ENCODE data around the gene TBC1D12. TPM values are rescaled to one million over a fixed set of nuclear protein-coding genes. Genes with fewer than 3 reads are reported as not detected.

The TBC1D12 gene
- total RNA-seq, 1 donor from 2014 or later, result 6.9 TPM

DNA sequence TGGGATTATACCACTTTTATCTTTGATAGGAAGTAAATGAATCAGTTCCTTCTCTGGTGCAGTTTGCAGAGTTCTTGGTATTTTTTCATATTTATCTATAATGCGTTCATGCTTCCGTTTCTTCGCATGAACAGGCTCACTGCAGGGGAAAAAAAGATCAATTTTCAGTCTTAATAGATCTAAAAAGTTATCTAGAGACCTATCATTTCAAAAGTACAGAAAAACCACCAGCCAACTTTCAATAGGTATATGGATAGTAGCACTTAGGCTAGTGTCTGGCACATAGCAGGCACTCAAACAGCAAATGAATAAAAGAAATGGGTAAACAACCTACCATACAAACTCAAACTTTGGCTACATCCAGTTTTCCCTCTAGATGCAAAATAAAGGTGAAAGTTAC, 45.1 kb upstream of the TBC1D12 start:
- H3K36me3 Mint-ChIP-seq, result peaks cover 18% of the 10 kb centered on the region
- Histone ChIP-seq H2AFZ (replicated peaks) (no peak overlapping the region), H4K20me1 (ENCODE audit: low read depth) (no peaks in the 10 kb centered on the region), H3K27ac (no peak overlapping the region), H3K79me2 (ENCODE audit: low read depth) (peaks cover 26% of the 10 kb centered on the region), H3K36me3 (peaks cover 32% of the 10 kb centered on the region), H3K4me1 (peaks cover 7% of the 10 kb centered on the region), H3K27me3 (no peaks in the 10 kb centered on the region), H3K4me2 (no peak overlapping the region), H3F3A (ENCODE audit: low read depth) (no peaks in the 10 kb centered on the region), H3K9ac (no peak overlapping the region), H3K4me3 (no peak overlapping the region), H3K9me3 (ENCODE audit: low read depth) (no peaks in the 10 kb centered on the region)
- TF ChIP-seq, protein P1, sequence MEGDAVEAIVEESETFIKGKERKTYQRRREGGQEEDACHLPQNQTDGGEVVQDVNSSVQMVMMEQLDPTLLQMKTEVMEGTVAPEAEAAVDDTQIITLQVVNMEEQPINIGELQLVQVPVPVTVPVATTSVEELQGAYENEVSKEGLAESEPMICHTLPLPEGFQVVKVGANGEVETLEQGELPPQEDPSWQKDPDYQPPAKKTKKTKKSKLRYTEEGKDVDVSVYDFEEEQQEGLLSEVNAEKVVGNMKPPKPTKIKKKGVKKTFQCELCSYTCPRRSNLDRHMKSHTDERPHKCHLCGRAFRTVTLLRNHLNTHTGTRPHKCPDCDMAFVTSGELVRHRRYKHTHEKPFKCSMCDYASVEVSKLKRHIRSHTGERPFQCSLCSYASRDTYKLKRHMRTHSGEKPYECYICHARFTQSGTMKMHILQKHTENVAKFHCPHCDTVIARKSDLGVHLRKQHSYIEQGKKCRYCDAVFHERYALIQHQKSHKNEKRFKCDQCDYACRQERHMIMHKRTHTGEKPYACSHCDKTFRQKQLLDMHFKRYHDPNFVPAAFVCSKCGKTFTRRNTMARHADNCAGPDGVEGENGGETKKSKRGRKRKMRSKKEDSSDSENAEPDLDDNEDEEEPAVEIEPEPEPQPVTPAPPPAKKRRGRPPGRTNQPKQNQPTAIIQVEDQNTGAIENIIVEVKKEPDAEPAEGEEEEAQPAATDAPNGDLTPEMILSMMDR (IDR thresholded peaks at IDR 0.05), result no peak
- TF ChIP-seq EZH2phosphoT487 (IDR thresholded peaks at IDR 0.05) (no peak), EZH2 (IDR thresholded peaks at IDR 0.05) (no peak)
- DNase-seq (ENCODE audit: low spot score), result no peak
- no peaks in the 10 kb centered on the region for H3K27me3 Mint-ChIP-seq (ENCODE audit: insufficient read depth, low read depth)
- H3K9me3 Mint-ChIP-seq, result no peaks in the 10 kb centered on the region
- no peak overlapping the region for H3K4me3 Mint-ChIP-seq
- H3K4me1 Mint-ChIP-seq, result peaks cover 14% of the 10 kb centered on the region
- no peak overlapping the region for H3K27ac Mint-ChIP-seq

DNA sequence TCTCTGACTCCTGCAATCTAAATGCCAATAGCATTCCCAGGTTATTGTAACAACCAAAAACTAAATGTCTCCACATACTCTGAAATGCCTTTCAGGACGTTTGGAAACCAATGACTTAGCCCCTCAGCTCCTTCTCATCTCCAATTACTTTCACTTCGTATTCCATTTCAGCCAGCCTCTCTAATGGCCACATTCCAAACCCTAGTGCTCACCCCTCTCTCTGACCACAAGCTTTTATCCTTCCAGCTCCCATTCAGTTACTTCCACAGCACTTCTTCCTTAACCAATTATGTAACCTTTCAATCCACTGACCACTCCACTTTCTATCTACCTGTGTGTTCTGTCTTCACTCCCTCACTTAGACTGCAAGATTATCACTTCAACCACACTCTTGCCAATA, 43.9 kb upstream of the TBC1D12 start:
- H3K9me3 Mint-ChIP-seq, result peaks cover 2% of the 10 kb centered on the region
- DNase-seq (ENCODE audit: low spot score), result no peak
- H3K36me3 Mint-ChIP-seq, result peaks cover 18% of the 10 kb centered on the region
- H3K27ac ChIP-seq, result no peak overlapping the region
- H3K27ac Mint-ChIP-seq, result no peak overlapping the region
- H3K4me2 ChIP-seq, result no peak overlapping the region
- H3K4me1 ChIP-seq, result peaks cover 7% of the 10 kb centered on the region
- H3K4me3 ChIP-seq, result no peak overlapping the region
- peaks cover 30% of the 10 kb centered on the region for H3K79me2 ChIP-seq (ENCODE audit: low read depth)
- H3K27me3 ChIP-seq, result peaks cover 5% of the 10 kb centered on the region
- H3K9ac ChIP-seq, result no peak overlapping the region
- no peak overlapping the region for H3K4me3 Mint-ChIP-seq
- peaks cover 32% of the 10 kb centered on the region for H3K36me3 ChIP-seq
- no peaks in the 10 kb centered on the region for H3F3A ChIP-seq (ENCODE audit: low read depth)
- peaks cover 2% of the 10 kb centered on the region for H3K27me3 Mint-ChIP-seq (ENCODE audit: insufficient read depth, low read depth)
- H3K4me1 Mint-ChIP-seq, result peaks cover 18% of the 10 kb centered on the region
- no peaks in the 10 kb centered on the region for H3K9me3 ChIP-seq (ENCODE audit: low read depth)
- no peaks in the 10 kb centered on the region for H4K20me1 ChIP-seq (ENCODE audit: low read depth)
- TF ChIP-seq EZH2phosphoT487 (IDR thresholded peaks at IDR 0.05), result no peak
- no peak for TF ChIP-seq EZH2 (IDR thresholded peaks at IDR 0.05)
- no peak overlapping the region for H2AFZ ChIP-seq (replicated peaks)

DNA sequence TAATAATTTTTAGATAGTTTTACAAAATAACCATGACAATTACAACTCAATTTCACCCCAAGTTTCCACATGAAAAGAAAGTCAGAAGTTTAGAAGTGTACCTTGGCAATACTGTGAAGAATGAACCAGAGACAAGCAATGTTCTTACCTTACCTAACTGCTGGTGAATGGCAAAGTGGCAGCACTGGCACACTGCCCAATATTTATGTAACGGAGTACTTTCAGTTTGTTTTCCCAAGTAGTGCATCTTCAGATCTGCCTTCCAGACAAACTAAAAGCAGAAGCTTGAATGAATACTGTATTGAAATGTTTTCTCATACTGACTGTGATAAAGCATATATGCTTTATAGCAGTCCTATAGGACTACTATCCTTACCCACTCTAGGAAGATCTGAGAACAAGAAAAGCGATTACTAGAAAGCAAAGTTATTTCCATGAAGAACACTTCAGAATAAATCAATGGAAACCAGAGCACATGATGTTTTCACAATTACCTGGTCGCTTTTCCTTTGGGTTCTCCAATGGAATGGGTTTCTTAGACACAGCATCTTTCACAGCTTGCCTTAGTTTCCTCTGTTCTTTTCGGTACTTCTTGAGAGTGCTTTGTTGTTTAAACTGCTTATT, 41.1 kb upstream of the TBC1D12 start:
- H3K9ac ChIP-seq, result peak overlapping the region; percentile 14
- peaks cover 20% of the 10 kb centered on the region for H3K36me3 ChIP-seq
- peaks cover 9% of the 10 kb centered on the region for H3K27me3 Mint-ChIP-seq (ENCODE audit: insufficient read depth, low read depth)
- H3K4me1 ChIP-seq, result peaks cover 7% of the 10 kb centered on the region
- no peaks in the 10 kb centered on the region for H3K9me3 ChIP-seq (ENCODE audit: low read depth)
- H4K20me1 ChIP-seq (ENCODE audit: low read depth), result no peaks in the 10 kb centered on the region
- peaks cover 2% of the 10 kb centered on the region for H3K9me3 Mint-ChIP-seq
- peak overlapping the region; percentile 66 for H3K4me3 ChIP-seq
- H2AFZ ChIP-seq (replicated peaks), result no peak overlapping the region
- TF ChIP-seq EZH2phosphoT487 (IDR thresholded peaks at IDR 0.05) (no peak), EZH2 (IDR thresholded peaks at IDR 0.05) (no peak)
- TF ChIP-seq, protein P1 (IDR thresholded peaks at IDR 0.05), result no peak
- peak overlapping the region; percentile 87 for H3K4me2 ChIP-seq
- no peak overlapping the region for H3K27ac ChIP-seq
- peaks cover 33% of the 10 kb centered on the region for H3K27me3 ChIP-seq
- H3K27ac Mint-ChIP-seq, result no peak overlapping the region
- DNase-seq (ENCODE audit: low spot score), result no peak
- H3K4me3 Mint-ChIP-seq, result peak overlapping the region; percentile 94
- peaks cover 30% of the 10 kb centered on the region for H3K79me2 ChIP-seq (ENCODE audit: low read depth)
- peaks cover 18% of the 10 kb centered on the region for H3K36me3 Mint-ChIP-seq
- no peaks in the 10 kb centered on the region for H3F3A ChIP-seq (ENCODE audit: low read depth)
- H3K4me1 Mint-ChIP-seq, result peaks cover 18% of the 10 kb centered on the region

Data from neural progenitor cell (in vitro differentiated cells).